ENCODE measurements around the gene PHACTR3. TPM values are rescaled to one million over a fixed set of nuclear protein-coding genes. Genes with fewer than 3 reads are reported as not detected.

The PHACTR3 gene
- total RNA-seq, 1 experiment from 2014 or later, result 0.10 TPM

DNA sequence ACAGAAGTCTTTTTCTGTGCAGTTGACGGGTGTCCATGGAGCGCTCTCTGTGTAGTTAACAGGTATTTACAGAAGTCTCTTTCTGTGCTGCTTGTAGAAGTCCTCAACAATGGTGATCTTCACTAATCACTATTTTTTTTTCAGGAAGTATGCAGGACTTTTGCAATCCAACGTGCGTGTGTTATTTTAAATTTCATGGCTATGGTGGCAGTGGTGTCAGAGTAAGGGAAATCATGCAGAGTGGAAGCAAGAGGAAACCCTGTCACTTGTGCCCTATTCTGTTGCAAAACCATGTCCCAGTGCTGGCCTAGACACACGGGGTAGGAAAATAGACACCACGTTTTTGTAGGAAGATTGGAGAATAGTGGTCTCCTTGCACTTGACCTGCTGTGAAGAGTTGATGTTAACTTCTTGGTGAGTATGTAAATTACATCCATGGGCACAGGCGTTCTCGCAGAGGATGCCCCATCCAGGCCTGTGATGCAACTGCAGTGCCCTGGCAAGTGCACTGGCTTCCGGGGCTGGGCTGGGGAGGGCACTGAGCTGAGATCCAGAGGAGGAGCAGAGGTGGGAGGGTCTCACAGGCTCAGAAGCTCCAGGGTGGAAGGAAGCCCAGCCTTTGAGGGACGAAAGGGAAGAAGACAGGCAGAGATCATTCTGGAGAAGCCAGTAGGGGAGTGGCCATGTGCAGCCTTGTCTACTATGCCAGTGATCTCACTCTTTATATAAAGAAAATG lies 182.6 kb downstream of the PHACTR3 start:
- no peak overlapping the region for H3K27ac ChIP-seq (ENCODE audit: low read length)
- intact Hi-C loops (cut with micrococcal nuclease; ENCODE audit: unreplicated experiment) (no loop called here), in situ Hi-C loops (cut with HindIII; ENCODE audit: low pct_unique_long_range_greater_than_20kb, low sequenced_read_pairs) (no loop called here)
- no peaks in the 10 kb centered on the region for H3K27me3 ChIP-seq (ENCODE audit: control insufficient read depth, insufficient read depth, low read length)
- ChIA-PET CTCF (no interaction called here), POLR2A (no interaction called here)
- H3K9me3 ChIP-seq (ENCODE audit: control insufficient read depth, insufficient read depth, low read depth, low read length), result no peaks in the 10 kb centered on the region
- BruUV-seq (replicated peaks), result no TSS peak
- no peaks in the 10 kb centered on the region for H3K36me3 ChIP-seq (ENCODE audit: control insufficient read depth, insufficient read depth, low read length)
- H3K4me1 ChIP-seq (ENCODE audit: control insufficient read depth, insufficient read depth, low read length), result no peaks in the 10 kb centered on the region
- ATAC-seq (no peak), DNase-seq (ENCODE audit: low read depth, low spot score) (no peak)
- H3K4me3 ChIP-seq (ENCODE audit: low read depth in 2 of 2, low read length in 2 of 2), result no peak overlapping the region
- no peak for TF ChIP-seq TCF7L2 (IDR thresholded peaks at IDR 0.05; ENCODE audit: low read depth, low read length)
- no peak for TF ChIP-seq REST (IDR thresholded peaks at IDR 0.05; ENCODE audit: insufficient read depth in 1 of 2, low read depth in 2 of 2, low read length in 1 of 2)
- no peak for TF ChIP-seq SIN3A (IDR thresholded peaks at IDR 0.05; ENCODE audit: borderline replicate concordance, insufficient read depth, low read depth, low read length)

DNA sequence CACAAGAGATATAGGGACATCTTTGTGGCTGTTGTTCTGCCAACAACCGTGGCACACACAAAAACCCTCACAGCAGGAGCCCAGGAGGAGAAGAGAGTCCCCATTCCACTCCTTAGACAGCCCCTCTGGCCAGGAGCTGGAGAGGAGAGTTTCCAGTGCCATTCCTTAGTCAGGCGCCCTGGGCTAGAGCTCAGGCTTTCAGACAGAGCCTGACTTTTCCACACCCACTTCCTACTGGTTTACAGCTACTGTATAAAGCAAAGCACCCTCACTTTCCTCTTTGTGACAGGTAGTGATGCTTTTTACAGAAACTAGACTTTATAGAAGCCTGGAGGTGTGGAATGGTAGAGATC lies 183.2 kb downstream of the PHACTR3 start:
- intact Hi-C loops (cut with micrococcal nuclease; ENCODE audit: unreplicated experiment), result no loop called here
- in situ Hi-C loops (cut with HindIII; ENCODE audit: low pct_unique_long_range_greater_than_20kb, low sequenced_read_pairs), result no loop called here
- DNase-seq (ENCODE audit: low read depth, low spot score), result no peak

More for the DNA sequence above, 183.2 kb downstream of the PHACTR3 start:
- Histone ChIP-seq H3K27me3 (ENCODE audit: control insufficient read depth, insufficient read depth, low read length) (no peaks in the 10 kb centered on the region), H3K36me3 (ENCODE audit: control insufficient read depth, insufficient read depth, low read length) (no peaks in the 10 kb centered on the region), H3K27ac (ENCODE audit: low read length) (no peak overlapping the region), H3K4me1 (ENCODE audit: control insufficient read depth, insufficient read depth, low read length) (no peaks in the 10 kb centered on the region), H3K9me3 (ENCODE audit: control insufficient read depth, insufficient read depth, low read depth, low read length) (no peaks in the 10 kb centered on the region; the same call in 1 of the 2 replicates), H3K4me3 (ENCODE audit: low read depth in 2 of 2, low read length in 2 of 2) (no peak overlapping the region)
- BruUV-seq (replicated peaks), result no TSS peak
- no peak for TF ChIP-seq REST (IDR thresholded peaks at IDR 0.05; ENCODE audit: insufficient read depth in 1 of 2, low read depth in 2 of 2, low read length in 1 of 2)
- no peak for TF ChIP-seq TCF7L2 (IDR thresholded peaks at IDR 0.05; ENCODE audit: low read depth, low read length)
- TF ChIP-seq POLR2AphosphoS5 (IDR thresholded peaks at IDR 0.05; ENCODE audit: low read depth, low read length), result no peak
- TF ChIP-seq SIN3A (IDR thresholded peaks at IDR 0.05; ENCODE audit: borderline replicate concordance, insufficient read depth, low read depth, low read length), result no peak
- no peak for TF ChIP-seq CTCF (IDR thresholded peaks at IDR 0.05)
- POLR2A ChIA-PET, result no interaction called here
- no peak for ATAC-seq
- CTCF ChIA-PET, result no interaction called here
